Epithelial cell of esophagus (primary cell): ENCODE data around the gene CSRP3.

Source experiments
- DNase-seq: peaks from one replicate; pipeline ENCODE4 v3.0.0; 2010; ENCODE audit warnings: low read depth
- H3K4me3 ChIP-seq: 2 replicates; pipeline ENCODE4 v1.5.1; 2011; ENCODE audit warnings: mild to moderate bottlenecking, low read length, control low read depth
- CTCF ChIP-seq: IDR thresholded peaks from 2 replicates; pipeline ENCODE4 v1.5.1; 2011; ENCODE audit warnings: low read depth, mild to moderate bottlenecking, low read length, control low read depth, inconsistent platforms; ENCODE audit not compliant: insufficient read depth; ENCODE audit errors: missing control alignments

CSRP3 gene

GRCh38 chr11:19216021-19216420 is 14.2 kb upstream of the CSRP3 start:
- no peak overlapping the region for H3K4me3 ChIP-seq
- no peak for DNase-seq
- no peak for TF ChIP-seq CTCF

- no peak for TF ChIP-seq CTCF
- no peak overlapping the region for H3K4me3 ChIP-seq
- no peak for DNase-seq
These were observed 8.0 kb upstream of the CSRP3 start for GRCh38 chr11:19209617-19210370.

GRCh38 chr11:19208959-19209546 is 7.3 kb upstream of the CSRP3 start:
- no peak for TF ChIP-seq CTCF
- no peak overlapping the region for H3K4me3 ChIP-seq

GRCh38 chr11:19208181-19208580 is 6.4 kb upstream of the CSRP3 start:
- H3K4me3 ChIP-seq: no peak overlapping the region
- no peak for TF ChIP-seq CTCF
- DNase-seq: no peak

More at GRCh38 chr11:19208959-19209546, 7.3 kb upstream of the CSRP3 start:
- no peak for DNase-seq

- TF ChIP-seq CTCF: no peak
These were observed 3.1 kb upstream of the CSRP3 start for GRCh38 chr11:19204836-19205235.

GRCh38 chr11:19200410-19201201 is 1.2 kb downstream of the CSRP3 start:
- TF ChIP-seq CTCF: no peak
- no peak overlapping the region for H3K4me3 ChIP-seq
- peak; percentile 33 for DNase-seq

More at GRCh38 chr11:19204836-19205235, 3.1 kb upstream of the CSRP3 start:
- H3K4me3 ChIP-seq: no peak overlapping the region
- DNase-seq: no peak

GRCh38 chr11:19199771-19200170 is 2.0 kb downstream of the CSRP3 start:
- TF ChIP-seq CTCF: no peak
- no peak overlapping the region for H3K4me3 ChIP-seq
- no peak for DNase-seq
